Upper lobe of right lung (tissue), 1 donor: ENCODE measurements around the gene ATP10A. TPM values are rescaled to one million over a fixed set of nuclear protein-coding genes. Genes with fewer than 3 reads are reported as not detected.

ENCODE experiments used
- ATAC-seq: fragments of 200-7000 bp; cut with Tn5 transposase; one replicate; pipeline ENCODE4 v1.9.1; 2020; ENCODE audit warnings: mild to moderate bottlenecking, moderate library complexity
- DNase-seq: peaks from one replicate; pipeline ENCODE4 v3.0.0-alpha.2; 2020
- H3K27ac ChIP-seq: fragments of 200-600 bp; one replicate; pipeline ENCODE4 v1.8.0; 2022
- H3K27me3 ChIP-seq: fragments of 200-600 bp; one replicate; pipeline ENCODE4 v1.8.0; 2022; ENCODE audit warnings: mild to moderate bottlenecking
- H3K36me3 ChIP-seq: fragments of 200-600 bp; one replicate; pipeline ENCODE4 v1.8.0; 2022
- H3K4me1 ChIP-seq: fragments of 200-600 bp; one replicate; pipeline ENCODE4 v1.8.0; 2022
- H3K4me3 ChIP-seq: fragments of 200-600 bp; one replicate; pipeline ENCODE4 v1.8.0; 2022; ENCODE audit warnings: mild to moderate bottlenecking
- H3K9me3 ChIP-seq: fragments of 200-600 bp; one replicate; pipeline ENCODE4 v1.8.0; 2022
- CTCF ChIP-seq: fragments of 200-600 bp; IDR thresholded peaks from one replicate; pipeline ENCODE4 v1.8.0; 2022; ENCODE audit warnings: antibody characterized with exemption
- intact Hi-C: fragments of 100-400 bp; cut with DNase I; formaldehyde crosslinking; loops from one replicate; pipeline ENCODE4 v1.11.0; 2022
- total RNA-seq: library from RNA; stranded (reverse); fragmentation: NEBNext Ultra II Directional; extraction: Animal tissue kit (Norgen Biotek cat#: 25700); gene quantifications from one replicate; pipeline ENCODE4 v1.2.1, GENCODE V29; 2021
- donor health status: DM: no; HTN: yes; CAD: no; lungs with severe emphysema.

ATP10A gene
- total RNA-seq, 1 donor from 2014 or later = 31.1 TPM

- H3K4me1 ChIP-seq = no peaks in the 10 kb centered on the region
- no peak overlapping the region for H3K4me3 ChIP-seq
- ATAC-seq (no peak), DNase-seq (peak; percentile 33)
- no peaks in the 10 kb centered on the region for H3K36me3 ChIP-seq
- no peaks in the 10 kb centered on the region for H3K27me3 ChIP-seq
- intact Hi-C loops = no loop called here
- no peak overlapping the region for H3K27ac ChIP-seq
- H3K9me3 ChIP-seq = no peaks in the 10 kb centered on the region
- TF ChIP-seq CTCF = no peak
These were observed 68.1 kb downstream of the ATP10A start for GRCh38 chr15:25795061-25795460.

- no peak for TF ChIP-seq CTCF
- Histone ChIP-seq H3K4me1 (peaks cover 3% of the 10 kb centered on the region), H3K27me3 (no peaks in the 10 kb centered on the region), H3K9me3 (no peaks in the 10 kb centered on the region), H3K27ac (no peak overlapping the region), H3K36me3 (no peaks in the 10 kb centered on the region), H3K4me3 (no peak overlapping the region)
- ATAC-seq (peak; percentile 83), DNase-seq (peak; percentile 68)
- intact Hi-C loops = no loop called here
These were observed 69.6 kb downstream of the ATP10A start for GRCh38 chr15:25793354-25794050.

GRCh38 chr15:25792128-25792527, 71.0 kb downstream of the ATP10A start:
- peak; percentile 40 for DNase-seq
- intact Hi-C loops = no loop called here

GRCh38 chr15:25790000-25790660, 73.0 kb downstream of the ATP10A start:
- Histone ChIP-seq H3K36me3 (no peaks in the 10 kb centered on the region), H3K4me1 (peaks cover 31% of the 10 kb centered on the region), H3K4me3 (no peak overlapping the region), H3K9me3 (no peaks in the 10 kb centered on the region), H3K27me3 (no peaks in the 10 kb centered on the region), H3K27ac (no peak overlapping the region)
- intact Hi-C loops = no loop called here
- TF ChIP-seq CTCF = no peak
- no peak for ATAC-seq
- peak; percentile 23 for DNase-seq

More at GRCh38 chr15:25792128-25792527, 71.0 kb downstream of the ATP10A start:
- TF ChIP-seq CTCF = no peak
- no peaks in the 10 kb centered on the region for H3K27me3 ChIP-seq
- no peak overlapping the region for H3K27ac ChIP-seq
- H3K9me3 ChIP-seq = no peaks in the 10 kb centered on the region
- H3K4me3 ChIP-seq = no peak overlapping the region
- H3K4me1 ChIP-seq = peaks cover 16% of the 10 kb centered on the region
- no peaks in the 10 kb centered on the region for H3K36me3 ChIP-seq
- no peak for ATAC-seq

DNA sequence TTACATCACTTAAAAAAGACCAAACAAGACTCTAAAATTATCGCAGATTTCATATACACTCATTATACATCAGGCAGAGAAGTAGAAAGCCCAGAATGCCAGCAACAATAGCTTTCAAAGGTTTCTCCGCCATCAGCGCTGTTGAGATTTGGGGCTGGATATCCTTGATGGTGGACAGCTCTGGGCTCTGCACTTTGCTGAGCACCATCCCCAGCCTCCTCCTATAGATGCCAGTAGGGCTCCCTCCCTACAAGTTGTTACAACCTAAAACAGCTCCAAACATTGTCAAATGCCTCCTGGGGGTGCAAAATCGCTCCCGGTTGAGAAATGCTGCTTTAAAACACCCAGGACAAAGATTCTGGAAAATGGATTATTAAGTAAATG, 73.5 kb downstream of the ATP10A start:
- Histone ChIP-seq H3K4me3 (no peak overlapping the region), H3K4me1 (peaks cover 33% of the 10 kb centered on the region)

More for the DNA sequence above, 73.5 kb downstream of the ATP10A start:
- ATAC-seq = no peak
- intact Hi-C loops = no loop called here
- no peak for DNase-seq
- Histone ChIP-seq H3K27ac (no peak overlapping the region), H3K27me3 (no peaks in the 10 kb centered on the region), H3K9me3 (no peaks in the 10 kb centered on the region), H3K36me3 (no peaks in the 10 kb centered on the region)
- no peak for TF ChIP-seq CTCF
